Kidney capillary endothelial cell (primary cell): ENCODE measurements around the gene PPP6R3.

ENCODE experiments used
- DNase-seq: peaks from one replicate; pipeline ENCODE4 v3.0.0-alpha.2; 2018; ENCODE audit warnings: low spot score

Gene PPP6R3

DNA sequence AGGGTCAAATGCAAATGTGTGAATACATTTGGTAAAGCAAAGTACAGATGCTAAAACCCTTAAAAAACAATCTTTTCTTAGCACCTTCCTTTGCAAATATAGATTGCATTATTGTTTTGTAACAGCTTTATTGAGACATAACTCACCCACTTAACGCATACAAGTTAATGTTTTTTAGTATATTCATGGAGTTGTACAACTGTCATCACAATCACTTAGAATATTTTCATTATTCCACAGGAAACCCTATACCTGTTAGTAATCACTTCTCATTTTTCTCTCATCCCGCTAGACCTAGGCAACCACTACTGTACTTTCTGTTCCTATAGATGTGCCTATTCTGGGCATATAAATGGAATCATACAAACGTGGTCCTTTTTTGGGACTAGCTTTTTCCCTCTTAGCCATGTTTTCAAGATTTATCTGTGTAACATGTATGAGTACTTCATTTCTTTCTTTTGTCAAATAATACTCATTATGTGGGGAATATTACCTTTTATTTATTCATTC, 34.7 kb downstream of the PPP6R3 start:
- no peak for DNase-seq

DNA sequence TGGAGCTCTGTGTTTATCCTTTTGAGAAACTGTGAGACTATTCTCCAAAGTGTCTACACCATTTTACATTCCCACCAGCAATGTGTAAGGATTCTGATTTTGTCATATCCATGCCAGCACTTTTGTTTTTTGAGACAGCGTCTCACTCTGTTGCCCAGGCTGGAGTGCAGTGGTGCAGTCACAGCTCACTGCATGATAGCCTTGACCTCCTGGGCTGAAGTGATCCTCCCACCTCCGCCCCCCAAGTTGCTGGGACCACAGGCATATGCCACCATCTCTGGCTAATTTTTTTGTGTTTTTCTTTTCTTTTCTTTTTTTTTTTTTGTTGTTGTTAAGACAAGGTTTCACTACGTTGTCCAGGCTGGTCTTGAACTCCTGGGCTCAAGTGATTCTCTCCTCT, 35.3 kb downstream of the PPP6R3 start:
- no peak for DNase-seq

DNA sequence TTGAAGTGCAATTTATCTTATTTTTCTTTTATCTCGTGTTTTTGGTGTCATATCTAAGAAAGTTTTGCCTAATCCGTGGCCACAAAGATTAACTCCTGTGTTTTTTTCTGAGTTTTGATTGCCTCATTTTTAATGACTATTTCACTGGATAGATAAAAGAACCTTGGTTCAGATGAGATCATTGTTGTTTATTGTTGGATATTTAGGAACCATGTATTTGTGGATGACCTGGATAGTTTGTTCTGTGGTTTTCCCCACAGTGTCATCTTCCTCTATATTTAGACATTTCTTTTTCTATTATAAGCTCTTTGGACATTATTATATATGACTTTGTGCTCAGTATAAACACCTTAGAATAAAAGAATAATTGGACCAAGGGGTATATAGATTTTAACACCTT, 37.2 kb downstream of the PPP6R3 start:
- DNase-seq: no peak

- DNase-seq: no peak
Measured at GRCh38 chr11:68498321-68498720, 37.8 kb downstream of the PPP6R3 start.

DNA sequence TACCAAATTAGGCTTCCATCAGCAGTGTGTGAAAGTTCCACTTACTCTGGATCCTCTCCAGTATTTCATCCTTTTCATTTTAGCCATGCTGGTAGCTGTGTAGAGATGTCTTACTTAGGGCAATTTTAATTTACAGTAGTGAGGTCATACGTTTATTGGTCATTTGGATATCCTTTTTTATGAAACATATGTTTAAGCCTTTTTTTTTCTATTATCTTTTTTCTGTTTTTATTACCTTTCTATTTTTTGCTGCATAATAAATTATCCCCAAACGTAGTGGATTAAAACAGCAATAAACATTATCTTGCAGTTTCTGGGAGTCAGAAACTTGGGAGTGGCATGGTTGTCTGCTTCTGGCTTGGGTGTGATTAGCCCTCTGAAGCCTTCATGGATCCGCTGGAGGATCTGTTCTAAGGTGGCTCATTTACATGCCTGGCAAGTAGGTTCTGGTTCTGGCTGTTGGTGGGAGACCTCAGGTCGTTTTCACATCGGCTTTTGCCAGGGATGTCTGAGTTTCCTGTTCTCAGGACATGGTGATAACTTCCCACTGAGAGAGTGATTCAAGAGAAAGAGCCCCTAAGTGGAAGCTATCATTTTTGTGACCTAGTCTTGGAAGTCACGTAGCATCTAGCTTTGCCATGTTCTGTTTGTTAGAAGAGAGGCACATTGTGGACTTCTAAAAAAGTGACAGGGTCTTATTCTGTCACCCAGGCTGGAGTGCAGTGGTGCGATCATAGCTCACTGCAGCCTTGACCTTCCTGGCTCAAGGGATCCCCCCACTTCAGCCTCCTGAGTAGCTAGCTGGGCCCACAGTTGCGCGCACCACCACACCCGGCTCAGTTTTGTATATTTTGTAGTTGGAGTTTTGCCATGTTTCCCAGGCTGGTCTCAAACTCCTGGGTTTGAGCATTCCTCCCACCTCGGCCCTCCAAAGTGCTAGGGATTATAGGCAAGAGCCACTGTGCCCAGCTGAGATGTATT, 38.6 kb downstream of the PPP6R3 start:
- DNase-seq: no peak

DNA sequence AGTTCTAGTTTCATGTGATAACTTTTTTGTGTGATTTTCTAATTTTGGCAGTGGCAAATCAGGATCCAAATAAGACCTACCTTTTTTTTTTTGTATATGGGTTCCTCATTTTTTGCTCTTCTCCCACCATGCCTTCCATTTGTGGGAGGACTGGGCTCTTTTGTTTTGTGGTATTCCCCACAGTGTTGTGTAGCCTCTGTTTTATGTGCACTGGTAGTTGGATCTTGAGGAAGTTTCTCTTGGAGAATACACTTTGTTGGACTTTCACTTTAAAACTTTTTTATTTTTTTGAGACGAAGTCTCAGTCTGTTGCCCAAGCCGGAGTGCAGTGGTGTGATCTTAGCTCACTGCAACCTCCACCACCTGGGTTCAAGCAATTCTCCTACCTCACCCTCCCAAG, 39.7 kb downstream of the PPP6R3 start:
- DNase-seq: no peak

DNA sequence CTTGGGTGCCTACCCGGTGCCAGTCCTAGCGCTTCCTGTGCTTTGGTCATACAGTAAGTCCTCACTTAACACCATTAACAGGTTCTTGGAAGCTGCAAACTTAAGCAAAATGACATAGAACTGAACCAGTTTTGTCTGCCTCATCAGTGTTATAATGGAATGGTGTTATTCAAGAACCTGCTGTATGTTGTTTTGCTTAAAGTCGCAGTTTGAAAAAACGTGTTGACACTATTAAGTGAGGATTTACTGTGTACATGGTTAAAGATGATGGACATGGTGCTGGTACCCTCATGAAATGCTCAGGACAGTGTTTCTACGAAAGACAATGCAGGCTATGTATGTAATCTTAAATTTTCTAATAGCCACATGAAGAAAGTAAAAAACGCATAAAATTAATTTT, 41.3 kb downstream of the PPP6R3 start:
- DNase-seq: no peak

DNA sequence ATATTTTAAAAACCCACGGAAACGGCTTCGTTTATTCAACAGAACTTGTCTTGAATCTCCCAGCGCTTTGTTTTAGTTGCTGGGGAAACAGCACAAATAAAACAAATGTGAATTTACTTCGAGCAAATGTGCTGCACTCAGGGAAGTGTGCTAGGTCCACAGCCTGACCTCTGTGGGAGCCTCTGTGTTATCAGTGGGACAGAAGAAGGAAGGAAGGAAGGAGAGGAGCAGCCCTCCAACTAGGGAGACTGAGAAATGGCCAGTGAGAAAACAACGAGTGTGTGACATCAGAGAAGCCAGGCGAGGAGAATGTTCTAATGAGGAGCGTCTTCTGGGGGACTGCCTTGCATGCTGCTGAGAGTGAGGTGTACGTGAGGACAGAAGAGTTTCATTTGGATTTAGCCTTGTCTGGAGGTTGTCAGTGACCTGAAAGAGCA, 42.7 kb downstream of the PPP6R3 start:
- no peak for DNase-seq

DNA sequence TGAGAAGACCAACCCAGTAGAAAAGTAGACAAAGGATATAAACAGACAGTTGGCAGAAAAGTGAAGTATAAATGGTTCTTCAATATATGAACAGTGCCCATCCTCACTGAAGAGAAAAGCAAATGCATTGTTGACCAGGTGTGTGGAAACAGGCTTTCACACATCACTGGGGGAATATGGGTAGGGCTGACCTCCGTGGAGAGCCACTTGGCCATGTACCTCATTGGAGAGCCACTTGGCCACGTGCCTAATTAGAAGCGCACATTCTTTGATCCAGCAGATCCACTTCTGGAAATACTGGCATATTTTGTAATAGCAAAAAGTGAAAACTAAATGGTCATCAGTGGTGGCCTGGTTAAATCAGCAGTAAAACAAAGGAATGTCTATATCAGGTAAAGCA, 43.2 kb downstream of the PPP6R3 start:
- DNase-seq: no peak

DNA sequence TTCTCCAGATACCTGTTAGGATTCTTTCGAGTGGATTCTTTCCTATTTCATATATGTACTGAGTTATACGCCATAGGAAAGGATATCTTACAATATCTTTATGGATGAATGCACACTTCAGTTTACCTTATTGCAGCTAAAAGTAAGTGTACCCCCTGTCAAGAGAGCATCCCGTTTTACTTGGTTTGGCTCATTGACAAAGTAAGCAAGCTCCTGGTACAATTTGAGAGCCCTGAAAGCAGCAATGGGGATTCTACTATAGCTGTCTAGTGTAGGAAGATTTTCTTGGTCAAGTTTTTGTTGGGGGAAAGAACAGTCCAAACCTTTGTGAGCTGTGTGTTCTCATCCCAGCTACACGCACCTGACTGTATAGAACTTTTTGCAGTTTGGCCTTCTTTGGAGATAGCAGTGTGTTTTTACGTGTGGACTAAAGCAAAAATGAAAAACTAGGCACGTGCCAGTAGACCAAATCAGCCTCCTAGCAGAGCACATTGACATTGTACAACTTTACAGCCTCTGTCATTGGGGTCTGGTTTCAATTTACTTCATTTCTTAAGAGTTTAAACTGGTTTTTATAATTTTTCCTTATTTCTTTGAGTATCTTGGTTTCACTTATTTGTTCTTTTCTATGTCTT, 44.0 kb downstream of the PPP6R3 start:
- no peak for DNase-seq

- no peak for DNase-seq
Measured at GRCh38 chr11:68505596-68505995, 45.0 kb downstream of the PPP6R3 start.

DNA sequence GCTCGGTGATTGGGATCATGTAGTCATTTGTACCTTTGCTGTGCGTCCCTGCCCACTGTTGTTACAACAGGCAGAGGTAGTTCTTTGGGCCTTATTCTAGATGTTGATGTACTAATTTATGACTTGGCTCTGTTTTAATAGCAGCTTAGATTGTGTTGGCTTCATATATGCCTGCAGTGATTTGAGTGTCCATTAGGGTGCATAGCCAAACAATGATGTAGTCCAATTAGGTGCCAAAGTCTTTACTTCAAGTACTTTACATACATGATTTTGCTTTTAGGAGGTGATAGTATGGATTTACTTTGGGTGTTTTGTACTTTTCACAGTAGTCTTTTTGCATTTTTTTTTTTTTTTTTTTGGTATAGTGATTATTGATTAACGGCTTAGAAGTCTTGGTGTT, 46.4 kb downstream of the PPP6R3 start:
- DNase-seq: no peak

DNA sequence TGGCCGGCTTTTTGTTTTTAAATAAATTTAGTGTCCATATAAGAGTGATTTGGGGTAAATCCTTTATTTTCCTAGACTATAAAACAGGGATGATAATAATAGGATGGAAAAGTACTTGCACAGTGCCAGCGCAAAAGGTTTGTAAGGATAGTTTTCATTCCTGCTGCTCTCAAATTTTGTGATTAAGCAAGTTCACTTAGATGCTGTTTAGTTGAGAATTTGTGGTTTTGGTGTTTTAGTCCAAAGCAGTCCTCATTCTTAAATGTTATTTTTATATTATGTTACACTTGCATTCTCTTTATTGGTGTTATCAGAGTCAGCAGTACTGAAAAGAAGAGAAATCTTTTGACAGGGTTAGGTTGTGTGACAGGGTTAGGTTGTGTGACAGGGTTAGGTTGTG, 47.9 kb downstream of the PPP6R3 start:
- no peak for DNase-seq

- no peak for DNase-seq
Measured at GRCh38 chr11:68509066-68509465, 48.5 kb downstream of the PPP6R3 start.

DNA sequence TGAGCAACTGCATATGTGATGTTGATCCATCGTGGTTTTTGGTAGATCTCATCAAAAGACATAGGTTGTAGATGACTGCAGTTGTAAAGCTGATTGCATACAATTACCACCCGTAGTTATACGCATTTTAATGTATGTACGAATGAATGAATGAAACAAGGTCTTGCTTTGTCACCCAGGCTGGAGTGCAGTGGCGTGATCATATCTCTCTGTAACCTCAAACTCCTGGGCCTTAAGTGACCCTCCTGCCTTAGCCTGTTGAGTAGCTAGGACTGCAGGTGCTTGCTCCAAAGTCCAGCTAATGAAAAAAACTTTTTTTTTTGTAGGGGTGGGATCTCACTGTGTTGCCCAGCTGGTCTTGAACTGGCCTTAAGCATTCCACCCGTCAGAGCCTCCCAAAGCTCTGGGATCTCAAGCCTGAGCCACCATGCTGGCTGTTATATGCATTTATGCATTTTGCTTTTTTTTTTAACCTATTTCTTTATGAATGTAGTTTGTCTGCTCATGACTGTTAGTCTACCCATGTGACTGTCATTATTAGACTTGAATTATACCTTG, 53.5 kb downstream of the PPP6R3 start:
- no peak for DNase-seq

- no peak for DNase-seq
Measured at GRCh38 chr11:68517121-68517741, 56.7 kb downstream of the PPP6R3 start.

DNA sequence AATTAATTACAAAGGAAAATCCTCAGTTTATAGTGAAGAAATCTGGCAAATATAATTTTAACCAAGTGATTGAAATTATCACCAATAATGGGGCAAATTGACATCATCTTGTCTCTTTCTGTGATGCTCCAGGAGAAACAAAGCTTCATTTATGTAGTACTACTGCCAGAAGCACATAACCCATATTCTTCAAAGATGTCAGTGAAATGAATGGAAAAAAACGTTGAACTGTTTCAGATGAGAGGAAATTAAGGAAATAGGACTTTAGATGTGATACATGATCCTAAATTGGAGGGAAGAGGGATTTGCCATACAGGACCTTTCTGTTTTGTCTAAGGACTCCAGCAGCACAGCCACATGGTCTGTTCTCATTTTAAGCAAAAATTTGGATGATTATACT, 57.6 kb downstream of the PPP6R3 start:
- DNase-seq: no peak

DNA sequence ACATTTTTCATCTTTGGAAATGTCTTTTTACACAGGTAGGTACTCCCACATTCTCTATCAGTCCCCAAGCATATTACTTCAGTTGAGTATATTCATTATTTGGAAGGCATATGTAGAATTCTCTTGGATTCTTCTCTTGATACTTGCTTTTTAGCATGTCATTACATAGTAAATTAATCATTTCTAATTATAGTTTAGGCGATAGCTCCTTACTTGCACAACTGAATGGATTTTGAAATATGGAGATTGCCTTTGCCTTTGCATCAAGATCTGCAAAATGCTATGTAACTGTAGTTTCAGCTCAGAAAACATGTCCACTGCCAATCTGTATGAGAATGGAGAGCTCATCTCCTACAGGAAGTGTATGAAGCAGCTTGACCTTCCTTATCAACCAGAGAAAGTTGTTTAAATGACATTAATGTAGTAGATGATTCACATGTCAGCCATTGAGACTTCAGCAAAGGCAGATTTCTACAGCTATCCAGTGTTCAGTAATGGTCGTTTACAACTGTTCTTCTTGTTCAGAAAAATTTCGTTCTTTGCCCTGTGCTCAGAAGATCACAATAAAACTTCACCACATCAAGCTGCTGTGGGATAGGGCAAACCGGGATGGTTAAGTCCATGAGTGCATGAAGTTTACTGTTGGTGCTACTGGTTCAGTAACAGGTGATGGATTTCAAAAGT, 61.6 kb downstream of the PPP6R3 start:
- DNase-seq: no peak

DNA sequence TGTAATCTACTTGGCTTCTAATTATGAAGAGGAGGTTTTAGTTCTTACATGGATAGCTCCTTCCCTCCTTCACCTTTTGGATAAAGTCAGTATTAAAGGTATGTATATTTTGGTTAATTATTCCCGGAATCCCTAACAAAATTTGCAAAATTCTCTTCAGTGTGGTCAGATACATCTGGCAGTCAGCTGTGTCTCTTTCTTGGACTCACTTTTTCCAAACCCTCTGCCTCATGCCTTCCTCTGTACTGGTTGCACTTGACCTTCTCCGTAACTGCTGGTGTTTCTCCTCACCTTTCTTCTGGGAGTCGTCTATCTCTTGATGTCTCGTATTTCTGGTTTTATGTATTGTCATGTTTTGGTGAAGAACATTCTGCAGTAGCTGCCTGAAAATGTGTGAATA, 62.5 kb downstream of the PPP6R3 start:
- DNase-seq: no peak

DNA sequence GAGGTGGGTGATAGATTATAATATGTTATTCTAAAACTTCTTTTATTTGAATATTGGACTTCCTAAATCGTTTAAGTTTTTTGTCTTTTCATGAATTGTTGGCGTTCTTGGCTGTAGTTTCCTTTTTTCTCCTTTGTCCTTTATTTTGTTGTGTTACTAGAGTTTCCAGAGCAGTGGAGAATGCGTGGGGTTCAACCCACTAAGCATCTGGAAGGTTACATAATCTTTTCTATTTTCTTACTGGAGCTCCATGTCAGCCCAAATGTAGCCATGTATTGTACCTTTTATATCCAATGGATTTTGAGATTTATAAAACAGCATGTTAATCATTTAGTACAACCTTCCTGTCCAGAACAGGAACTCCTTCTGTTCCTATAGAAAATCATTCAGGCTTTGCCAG, 63.2 kb downstream of the PPP6R3 start:
- DNase-seq: no peak

DNA sequence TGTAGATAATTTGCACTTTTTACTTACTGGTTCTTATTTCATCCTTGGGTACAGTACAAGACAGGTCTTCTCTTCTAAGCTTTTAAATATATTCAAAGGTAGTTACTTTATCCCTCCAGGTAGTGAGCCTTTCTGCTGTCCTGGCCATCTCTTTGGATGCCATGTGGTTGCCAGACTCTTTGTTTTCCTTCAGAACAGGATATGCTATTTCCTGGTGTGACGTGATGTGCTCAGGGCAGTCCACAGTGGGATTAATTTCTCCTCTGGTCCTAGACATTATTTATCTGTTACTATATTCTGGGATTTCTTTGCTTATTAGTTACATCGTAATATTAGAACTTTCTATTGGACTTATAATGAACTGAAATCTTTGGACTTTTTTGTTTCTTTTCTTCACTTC, 63.7 kb downstream of the PPP6R3 start:
- DNase-seq: no peak

DNA sequence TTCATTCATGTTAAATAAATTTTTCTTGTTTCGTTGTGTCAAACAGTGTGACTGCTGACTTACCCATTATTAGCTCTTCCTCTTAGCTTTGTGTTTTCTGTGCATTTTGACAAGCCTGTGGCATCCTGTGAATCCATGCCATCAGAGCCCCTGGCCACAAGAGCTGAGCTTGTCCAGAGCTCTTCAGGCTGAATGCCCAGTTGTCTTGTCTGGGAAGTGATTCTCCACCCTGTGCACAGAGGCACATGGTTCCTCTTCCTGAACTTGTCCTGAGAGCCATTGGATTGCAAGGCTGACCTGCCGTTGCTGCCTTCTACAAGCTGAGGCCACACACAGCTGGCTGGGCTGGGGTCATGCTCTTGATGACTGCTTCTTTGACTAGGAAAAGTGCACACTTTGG, 64.1 kb downstream of the PPP6R3 start:
- no peak for DNase-seq
